HG03045 (cell line): ENCODE measurements around the gene SUSD4.

Source experiments
- ATAC-seq: cut with Tn5 transposase; IDR thresholded peaks from one replicate; pipeline ENCODE4 v1.9.1; 2021; ENCODE audit warnings: mild to moderate bottlenecking, moderate library complexity; ENCODE audit not compliant: unreplicated experiment

Gene SUSD4

DNA sequence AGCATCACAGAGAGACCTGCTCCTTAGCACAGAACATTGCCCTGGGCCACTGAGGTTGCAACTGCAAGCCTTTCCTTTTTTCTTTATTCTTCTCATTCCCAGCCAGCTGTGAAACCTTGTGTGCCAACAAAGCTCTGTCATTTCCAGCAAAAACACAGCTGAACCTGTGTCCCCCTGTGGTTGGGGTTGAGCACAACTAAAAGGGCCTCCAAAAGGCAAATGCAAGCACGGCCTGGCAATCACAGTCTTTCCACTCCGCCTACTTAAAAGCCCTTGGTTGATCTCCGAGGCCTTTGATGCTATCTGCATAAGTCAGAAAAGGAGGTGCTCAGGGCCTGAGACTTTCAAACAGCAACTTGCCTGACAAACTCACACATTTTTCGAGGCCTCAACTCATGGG lies 32.7 kb downstream of the SUSD4 start:
- ATAC-seq: no peak

DNA sequence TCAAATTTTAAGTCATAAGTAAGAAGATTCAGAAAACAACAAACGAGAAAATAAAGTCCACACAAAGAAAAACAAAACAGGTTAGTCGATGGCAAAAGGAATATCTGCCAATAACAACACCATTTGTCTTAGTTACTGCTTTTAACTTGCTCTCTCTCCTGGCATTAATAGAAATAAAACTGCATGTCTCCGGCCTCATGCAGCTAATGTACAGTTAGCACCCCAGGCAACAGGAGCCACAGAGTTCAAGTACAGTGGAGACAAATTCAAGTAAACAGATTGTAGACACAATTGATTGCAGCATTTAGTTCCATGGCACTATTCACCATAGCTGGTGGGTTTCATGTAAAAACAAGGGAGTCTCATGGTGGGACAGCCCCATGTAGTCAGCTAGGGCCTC lies 33.5 kb downstream of the SUSD4 start:
- no peak for ATAC-seq

DNA sequence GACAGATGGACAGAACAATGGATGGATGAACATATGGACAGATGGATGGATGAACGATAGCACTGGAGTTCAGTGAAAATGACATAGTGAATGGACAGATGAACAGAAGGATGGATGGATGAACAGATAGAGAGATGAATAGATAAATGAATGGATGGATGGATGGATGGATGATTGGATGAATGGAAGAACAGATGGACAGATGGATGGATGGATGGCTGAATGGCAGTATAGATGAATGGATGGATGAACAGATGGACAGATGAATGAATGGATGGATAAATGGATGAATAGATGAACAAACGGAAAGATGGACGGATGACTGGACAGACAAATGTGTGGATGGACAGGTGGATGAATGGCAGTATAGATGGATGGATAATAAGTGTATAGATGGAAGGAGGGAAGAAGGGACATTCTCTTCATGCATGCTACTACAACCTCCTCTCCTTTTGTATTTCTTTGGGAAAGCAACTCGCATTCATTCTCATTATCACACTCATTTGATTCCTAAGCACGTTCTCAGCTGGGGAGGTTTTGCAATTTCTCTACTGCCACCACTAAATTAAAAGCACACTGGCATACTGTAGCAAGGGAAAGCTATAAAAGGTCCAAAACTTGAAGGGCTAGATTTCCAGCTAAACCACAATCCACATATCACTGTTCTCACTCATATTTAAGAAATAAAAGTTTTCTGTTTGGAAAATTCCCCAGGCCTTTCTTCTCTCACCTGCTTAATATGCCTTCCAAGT lies 34.1 kb downstream of the SUSD4 start:
- ATAC-seq: no peak

DNA sequence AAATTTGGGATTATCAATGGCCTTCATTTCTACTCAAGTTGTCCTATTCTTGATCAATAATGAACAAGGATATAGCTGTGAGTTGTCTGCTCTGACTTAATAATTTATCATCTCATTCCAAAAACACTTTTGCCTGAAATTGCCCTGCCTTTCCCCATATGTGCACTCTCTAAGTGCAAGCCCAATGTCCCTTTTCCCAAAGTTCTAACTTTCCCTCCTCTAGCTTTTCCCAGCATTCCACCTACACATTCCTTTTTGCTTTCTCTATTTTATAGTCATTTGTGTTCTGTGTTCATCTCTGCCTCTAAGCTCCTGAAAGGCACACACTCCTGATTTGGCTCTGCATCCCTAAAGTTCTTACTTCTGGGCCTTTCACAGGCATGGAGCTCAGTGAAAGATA lies 34.7 kb downstream of the SUSD4 start:
- ATAC-seq: no peak

DNA sequence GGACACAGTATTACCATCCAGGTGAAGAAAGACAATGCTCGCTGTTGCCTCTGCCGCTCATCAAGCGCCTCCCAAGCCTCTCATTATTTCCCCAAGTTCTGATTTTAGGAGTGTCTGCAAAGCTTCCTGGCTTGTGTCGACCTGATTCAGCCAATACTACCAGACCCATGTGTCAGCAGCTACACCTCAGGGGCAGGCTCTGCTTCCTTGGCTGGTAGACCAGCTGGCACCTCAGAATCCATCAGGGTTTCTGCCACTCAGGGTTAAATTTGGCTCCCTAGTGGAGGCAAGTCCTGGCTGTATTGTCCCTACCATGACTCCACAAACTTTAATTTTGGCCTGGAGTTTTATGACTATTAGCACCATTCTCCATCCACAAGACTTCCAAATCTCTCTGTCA lies 35.4 kb downstream of the SUSD4 start:
- no peak for ATAC-seq

DNA sequence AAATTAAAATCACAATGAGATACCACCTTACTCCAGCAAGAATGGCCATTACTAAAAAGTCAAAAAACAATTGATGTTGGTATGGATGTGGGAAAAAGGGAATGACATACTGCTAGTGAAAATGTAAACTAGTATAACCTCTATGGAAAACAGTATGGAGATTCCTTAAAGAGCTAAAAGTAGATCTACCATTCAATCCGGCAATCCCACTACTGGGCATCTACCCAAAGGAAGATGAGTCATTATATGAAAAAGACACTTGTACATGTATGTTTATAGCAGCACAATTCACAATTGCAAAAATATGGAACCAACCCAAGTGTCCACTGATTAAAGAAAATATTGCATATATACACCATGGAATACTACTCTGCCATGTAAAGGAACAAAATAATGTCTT lies 37.2 kb downstream of the SUSD4 start:
- ATAC-seq: no peak

DNA sequence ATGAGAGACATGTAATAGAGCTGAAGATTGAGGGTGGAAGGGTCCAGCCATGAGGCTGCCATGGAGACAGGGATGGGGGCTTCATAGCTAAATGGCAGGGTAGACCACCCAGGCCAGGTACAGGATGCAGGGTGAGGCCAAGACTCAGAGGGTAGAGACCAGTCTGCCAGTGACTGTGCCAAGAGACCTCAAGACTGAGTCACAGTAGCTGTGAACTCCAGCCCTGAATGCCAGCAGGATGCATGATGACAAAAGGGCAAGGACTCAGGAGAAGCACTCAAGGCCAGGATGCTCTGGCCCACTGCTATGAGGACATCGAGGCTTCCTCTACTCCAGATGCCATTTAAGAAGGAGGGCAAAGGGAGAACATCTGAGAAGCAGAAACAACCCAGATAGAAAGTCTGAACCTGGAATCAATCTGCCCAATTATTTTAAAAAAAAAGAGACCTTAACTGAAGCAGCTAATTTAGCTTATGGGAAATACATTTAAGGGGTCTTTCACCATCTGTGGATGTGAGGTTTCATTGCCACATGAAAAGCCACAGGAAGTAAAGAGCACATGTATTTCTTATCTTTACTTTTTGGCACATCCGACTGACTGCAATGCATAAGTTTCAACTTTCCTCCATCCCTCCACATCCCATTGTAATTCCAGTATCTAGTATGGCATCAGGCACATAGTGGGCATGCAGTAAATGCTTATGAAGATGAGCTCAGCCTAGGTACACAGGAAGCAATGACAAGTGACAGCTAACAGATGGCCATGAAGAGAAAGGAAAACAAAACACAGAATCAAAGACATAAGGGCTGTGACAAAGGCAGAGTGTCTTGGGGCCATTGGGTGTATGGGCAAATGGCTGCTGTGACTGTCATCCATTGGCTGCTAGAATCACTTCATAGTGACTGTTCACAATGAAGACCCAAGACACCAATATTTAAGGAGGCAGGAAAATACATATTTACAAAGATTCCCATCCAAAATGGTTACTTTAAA lies 40.2 kb downstream of the SUSD4 start:
- ATAC-seq: no peak

DNA sequence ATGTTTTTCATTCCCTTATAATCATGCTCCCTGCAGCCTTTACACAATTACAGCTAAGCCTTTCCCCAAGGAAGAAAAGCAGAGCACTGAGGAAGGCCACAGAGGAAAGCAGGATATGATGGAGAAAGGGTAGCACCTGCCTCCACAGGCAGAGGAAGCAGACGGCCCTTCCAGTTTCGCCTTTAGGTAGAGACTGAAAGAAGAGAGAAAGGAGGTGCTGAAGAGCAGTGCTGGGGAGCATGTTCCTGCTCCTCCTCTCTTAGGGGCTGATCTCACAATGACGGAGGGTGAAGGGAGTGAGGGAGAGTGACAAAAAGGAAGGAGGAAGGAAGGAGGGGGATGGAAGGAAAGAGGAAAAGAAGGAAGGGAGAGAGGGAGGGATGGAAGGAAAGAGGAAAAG lies 41.1 kb downstream of the SUSD4 start:
- no peak for ATAC-seq

DNA sequence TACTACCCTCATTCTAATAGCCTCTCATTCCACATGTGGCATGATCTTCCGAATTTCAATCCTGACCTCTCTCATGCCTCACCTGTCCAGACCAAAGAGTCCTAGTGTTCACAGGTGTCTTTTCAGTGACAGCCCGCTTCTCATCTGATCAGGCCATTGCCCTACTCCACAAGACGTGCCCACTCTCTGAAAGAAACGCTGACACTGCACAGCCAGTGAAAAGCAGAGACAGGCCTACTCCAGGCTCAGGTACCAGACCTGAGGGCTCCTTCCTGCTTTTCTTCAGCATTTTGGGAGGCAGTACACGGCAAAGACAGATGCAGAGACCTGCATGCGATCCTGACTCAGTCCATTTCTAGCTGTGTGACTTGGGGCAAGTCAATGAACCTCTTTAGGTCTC lies 43.0 kb downstream of the SUSD4 start:
- no peak for ATAC-seq

DNA sequence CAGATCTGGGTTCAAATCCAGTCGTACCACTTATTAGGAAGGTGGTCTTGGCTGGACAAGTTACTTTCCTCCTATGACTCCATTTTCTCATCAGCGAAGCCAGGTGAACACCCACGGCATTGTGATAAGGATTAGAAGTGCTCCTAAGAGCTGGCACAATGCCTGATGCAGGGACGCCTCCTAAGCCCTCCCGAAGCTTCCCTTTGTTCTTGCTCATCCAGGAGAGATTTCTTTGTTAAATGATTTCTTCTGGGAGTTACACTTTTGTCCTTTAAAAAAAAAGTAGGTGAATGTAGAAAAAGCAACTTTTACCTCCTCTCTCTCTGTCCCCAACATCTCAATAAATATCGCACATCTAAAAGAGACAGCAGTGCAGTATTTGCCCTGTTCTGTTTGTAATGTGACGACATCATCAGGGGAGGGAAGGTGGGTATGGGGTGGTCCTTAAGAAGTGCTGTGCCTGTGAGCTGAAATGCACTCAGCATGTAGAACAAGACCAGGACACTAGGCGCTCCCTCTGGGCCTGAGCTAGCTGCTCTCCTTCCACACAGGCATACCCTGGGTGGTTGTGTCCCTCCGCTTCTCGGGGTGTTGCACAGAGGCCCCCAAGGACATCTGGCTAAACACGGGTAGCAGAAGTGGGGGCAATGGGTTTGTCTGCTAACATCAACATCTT lies 43.9 kb downstream of the SUSD4 start:
- ATAC-seq: no peak

DNA sequence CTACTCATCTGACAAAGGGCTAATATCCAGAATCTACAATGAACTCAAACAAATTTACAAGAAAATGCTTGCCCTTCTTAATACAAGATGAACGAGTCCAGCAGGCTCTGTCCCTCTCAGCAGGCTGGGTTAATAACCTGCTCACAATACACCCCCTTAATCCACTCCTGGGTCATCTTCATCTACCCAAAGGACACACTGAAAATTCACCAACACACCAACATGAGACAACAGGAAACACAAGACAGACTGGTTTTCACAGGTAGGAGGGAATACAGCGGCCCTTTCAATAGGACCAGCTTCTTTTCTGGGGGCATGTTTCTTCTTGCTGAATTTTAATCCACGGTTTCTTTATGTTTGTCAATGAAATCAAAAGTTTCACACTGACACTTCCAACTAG lies 44.6 kb downstream of the SUSD4 start:
- ATAC-seq: no peak

DNA sequence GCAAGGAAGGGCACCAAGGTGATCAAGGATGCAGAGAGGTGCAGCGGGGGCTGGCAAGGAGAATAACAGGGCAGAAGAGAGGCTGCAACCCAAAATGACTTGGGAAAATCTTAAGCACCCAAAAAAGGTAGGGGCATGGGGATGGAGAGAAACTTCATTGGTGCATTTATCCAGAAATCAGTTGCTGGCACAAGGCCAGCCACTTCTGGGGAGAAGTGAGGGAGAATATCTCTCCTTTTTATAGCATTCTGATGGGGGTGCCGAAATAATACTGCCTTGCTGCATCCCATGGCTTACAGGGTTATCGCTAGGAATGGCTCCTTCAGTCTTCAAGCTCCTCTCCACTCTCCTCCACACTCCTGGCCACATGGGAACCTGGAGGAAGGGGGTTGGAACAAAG lies 47.9 kb downstream of the SUSD4 start:
- ATAC-seq: no peak

DNA sequence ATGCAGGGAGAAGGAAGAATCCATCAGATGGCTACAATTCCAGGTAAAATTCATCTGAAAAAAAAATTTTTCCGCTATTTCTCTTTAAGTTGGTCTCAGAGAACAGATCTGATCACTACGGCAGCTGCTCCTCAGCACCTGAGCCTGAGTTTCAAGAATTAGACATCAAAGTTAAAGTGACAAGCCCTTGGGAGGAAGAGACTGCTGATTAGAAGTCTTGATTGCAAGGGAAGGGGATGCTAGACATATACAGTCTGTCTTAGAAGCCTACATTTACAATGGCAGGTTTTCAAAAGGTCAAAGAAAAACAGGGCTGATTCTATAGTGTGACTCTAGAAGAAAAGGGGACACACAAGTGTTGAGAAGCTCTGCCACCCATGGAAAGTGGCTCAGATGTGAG lies 48.3 kb downstream of the SUSD4 start:
- no peak for ATAC-seq

DNA sequence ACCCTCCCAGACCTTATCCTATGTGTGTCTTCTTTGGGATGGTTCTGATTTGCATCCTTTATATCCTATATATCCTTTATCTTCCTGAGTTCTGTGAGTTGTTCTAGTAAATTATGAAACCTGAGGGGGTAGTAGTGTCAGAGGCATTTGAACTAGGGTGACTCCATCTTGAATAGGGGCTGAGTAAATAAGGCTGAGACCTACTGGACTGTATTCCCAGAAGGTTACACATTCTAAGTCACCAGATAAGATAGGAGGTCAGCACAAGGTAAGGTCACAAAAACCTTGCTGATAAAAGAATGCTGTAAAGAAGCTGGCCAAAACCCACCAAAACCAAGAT lies 50.6 kb downstream of the SUSD4 start:
- no peak for ATAC-seq

DNA sequence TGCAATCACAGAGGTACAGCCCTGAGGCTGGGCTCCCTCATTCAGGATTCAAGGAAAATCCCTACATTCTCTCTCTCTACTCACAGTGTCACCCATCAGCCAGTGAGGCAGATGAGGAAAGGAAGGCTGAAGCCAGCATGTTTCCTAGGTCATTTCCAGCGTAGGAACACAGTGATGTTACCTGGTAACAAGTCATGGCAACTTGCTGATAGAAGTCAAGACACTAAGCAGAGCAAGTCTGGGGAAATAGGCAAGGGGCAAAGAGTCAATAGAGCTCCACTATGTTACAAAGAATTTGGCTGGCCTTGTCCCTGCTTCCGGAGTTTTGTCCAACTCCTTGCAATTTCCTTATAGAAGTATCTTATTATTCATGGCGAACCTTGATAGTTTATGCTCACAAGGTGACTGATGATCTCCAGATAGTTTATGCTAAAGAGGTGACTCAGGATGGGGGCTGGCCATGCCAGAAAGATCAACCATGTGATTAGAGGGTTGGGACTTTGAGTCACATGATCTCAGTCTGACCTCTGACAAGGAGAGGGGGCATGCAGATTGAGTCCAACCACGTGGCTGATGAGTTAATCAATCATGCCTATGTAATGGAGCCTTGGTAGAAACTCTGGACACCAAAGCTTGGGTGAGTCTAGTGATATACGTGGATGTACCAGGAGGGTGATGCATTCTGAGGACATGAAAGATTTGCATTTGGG lies 51.1 kb downstream of the SUSD4 start:
- ATAC-seq: no peak

DNA sequence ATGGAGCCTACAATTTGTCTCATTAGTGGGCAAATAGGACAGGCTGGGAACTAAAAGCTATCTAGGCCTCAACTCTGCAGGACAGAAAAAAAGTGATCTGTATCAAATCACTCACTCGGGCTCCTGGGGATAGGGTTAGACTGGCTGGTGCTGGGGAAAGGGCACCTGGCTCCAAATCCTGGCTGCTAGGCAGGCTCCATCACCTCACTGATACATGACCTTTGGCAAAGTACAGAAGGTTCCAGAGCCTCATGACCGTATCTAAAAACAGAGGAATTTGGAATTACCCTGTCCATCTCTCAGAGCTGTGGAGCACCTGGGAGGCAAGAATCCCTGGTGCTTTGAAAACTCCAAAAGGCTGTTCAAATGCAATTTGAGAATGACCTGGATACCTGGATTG lies 51.7 kb downstream of the SUSD4 start:
- no peak for ATAC-seq

DNA sequence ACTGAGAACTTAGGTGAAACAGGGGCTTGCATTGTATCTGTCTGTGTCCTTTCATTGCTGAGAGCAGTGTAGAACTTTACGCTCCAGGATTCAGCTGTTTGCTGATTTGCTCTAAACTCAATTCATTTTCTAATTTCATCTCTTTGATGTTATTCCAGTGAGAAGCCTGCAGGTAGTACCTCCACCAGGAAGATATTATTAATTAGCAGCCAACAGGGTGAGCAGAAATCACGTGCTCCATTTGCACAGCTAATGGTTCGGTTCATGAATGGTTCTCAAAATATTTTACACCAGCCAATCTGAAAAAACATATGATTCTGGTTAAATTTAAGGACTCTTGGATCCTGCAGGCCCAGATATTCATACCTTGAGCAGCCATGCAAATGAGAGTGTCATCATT lies 52.1 kb downstream of the SUSD4 start:
- no peak for ATAC-seq

DNA sequence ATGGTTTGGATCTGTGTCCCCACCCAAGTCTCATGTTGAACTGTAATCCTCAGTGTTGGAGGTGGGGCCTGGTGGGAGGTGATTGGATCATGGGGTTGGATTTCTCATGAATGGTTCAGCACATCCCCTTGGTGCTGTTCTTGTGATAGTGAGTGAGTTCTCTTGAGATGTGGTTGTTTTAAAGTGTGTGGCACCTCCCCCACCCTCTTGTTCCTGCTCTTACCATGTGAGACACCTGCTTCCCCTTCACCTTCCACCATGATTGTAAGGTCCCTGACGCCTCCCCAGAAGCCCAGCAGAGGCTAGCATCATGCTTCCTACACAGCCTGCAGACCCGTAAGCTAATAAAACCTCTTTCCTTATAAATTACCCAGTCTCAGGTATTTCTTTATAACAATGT lies 55.8 kb downstream of the SUSD4 start:
- ATAC-seq: no peak

DNA sequence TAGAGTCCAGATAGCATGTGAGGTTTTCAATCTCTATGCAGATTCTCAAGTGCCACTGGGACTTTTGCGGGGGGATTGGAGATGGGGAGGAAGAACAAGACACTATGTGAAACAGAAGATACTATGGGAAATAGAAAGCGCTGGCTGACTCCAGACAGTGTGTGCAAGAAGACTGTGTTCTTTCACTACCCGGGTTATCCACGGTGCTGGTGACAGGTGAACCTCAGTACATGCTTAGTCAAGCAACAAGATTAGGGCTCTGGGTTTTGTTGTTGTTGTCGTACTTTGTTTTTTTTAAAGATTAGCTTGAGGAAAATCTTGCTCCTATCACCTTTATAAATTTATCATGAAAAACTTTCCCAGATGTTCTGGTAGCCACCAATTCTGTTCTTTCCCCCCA lies 56.4 kb downstream of the SUSD4 start:
- no peak for ATAC-seq

DNA sequence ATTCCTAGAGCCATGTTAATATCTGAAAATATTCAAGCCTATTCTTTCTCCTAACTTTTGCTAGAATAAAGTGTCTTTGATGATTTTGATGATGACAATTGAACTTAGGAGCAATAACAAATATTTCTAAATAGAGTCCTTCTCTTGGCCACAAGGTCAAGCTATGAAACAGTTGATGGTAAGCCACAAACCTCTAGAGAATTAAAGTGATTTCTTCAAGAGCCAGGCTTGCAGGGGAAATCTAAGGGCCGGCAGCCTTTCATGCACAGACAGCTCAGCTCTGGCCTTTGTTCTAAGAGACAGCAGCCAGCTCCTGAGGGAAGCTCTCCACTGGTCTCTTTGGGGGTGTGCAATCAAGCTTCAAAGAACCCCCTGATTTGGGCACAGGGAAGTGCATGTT lies 59.0 kb downstream of the SUSD4 start:
- no peak for ATAC-seq

DNA sequence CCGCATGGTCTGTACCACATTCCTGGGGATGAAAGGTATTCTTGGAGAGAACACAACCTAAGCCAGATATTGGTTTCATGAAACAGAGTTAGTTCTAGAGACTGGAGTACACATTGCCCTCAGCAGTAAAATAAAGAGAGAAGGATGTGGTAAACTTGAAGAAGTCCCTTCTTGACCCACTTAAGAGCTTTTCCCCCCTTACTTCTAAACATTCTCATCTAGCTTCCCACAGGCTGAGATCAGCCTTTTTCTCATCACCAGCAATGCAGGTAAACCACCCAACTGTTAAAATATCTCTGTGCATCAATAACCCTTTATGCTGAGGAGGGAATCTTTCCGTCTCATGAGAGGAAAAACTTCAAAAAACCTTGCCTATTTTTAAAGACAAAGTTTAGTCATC lies 62.6 kb downstream of the SUSD4 start:
- ATAC-seq: no peak
